Measurements from ENCODE around the gene PRODH.
"Not testable (repeated sequence)": the region's sequence is repeated elsewhere in the genome, so short reads cannot be mapped to it uniquely, and the experiment has no call there.

Gene PRODH

GRCh38 chr22:18978506-18978905, 42.4 kb upstream of the PRODH start:
- H3K4me3 ChIP-seq (ENCODE audit: low read depth, low read length): no peak overlapping the region
- TF ChIP-seq, protein P1, sequence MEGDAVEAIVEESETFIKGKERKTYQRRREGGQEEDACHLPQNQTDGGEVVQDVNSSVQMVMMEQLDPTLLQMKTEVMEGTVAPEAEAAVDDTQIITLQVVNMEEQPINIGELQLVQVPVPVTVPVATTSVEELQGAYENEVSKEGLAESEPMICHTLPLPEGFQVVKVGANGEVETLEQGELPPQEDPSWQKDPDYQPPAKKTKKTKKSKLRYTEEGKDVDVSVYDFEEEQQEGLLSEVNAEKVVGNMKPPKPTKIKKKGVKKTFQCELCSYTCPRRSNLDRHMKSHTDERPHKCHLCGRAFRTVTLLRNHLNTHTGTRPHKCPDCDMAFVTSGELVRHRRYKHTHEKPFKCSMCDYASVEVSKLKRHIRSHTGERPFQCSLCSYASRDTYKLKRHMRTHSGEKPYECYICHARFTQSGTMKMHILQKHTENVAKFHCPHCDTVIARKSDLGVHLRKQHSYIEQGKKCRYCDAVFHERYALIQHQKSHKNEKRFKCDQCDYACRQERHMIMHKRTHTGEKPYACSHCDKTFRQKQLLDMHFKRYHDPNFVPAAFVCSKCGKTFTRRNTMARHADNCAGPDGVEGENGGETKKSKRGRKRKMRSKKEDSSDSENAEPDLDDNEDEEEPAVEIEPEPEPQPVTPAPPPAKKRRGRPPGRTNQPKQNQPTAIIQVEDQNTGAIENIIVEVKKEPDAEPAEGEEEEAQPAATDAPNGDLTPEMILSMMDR (conservative IDR thresholded peaks at IDR 0.05; ENCODE audit: low read depth, low read length): no peak
- no peak for DNase-seq (ENCODE audit: low read depth)

GRCh38 chr22:18977824-18978425, 41.8 kb upstream of the PRODH start:
- TF ChIP-seq, protein P1 (conservative IDR thresholded peaks at IDR 0.05; ENCODE audit: low read depth, low read length): no peak
- no peak for DNase-seq (ENCODE audit: low read depth)
- no peak overlapping the region for H3K4me3 ChIP-seq (ENCODE audit: low read depth, low read length)

DNA sequence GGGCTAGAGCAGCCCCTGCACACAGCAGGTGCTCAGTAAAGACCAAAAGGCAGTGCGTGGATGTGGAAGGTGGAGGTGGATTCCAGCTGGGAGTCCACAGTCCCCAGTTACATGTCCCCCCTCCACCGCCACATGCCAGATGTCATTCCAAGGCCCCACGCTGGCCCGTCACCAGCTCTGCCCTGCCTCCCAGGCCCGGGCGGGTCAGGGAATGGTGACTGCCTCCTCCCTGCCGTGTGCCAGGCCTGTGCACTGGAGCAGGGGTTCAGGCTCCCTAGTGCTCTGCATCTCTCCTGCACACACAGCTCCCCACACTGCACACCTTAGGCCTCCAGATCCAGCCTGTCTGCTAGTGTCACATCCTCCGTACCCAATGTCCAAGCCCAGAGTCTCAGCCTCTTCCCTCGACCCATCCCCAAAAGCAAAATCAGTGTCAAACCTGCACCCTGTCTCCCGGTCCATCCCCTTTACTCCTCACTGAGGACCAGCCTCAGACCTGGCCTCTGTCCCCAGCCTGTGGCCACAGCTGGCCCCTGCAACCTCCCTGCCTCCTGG, 40.2 kb upstream of the PRODH start:
- H3K4me3 ChIP-seq (ENCODE audit: low read depth, low read length): no peak overlapping the region
- TF ChIP-seq, protein P1 (conservative IDR thresholded peaks at IDR 0.05; ENCODE audit: low read depth, low read length): no peak
- no peak for DNase-seq (ENCODE audit: low read depth)

- TF ChIP-seq, protein P1 (conservative IDR thresholded peaks at IDR 0.05; ENCODE audit: low read depth, low read length): no peak
- DNase-seq (ENCODE audit: low read depth): no peak
- no peak overlapping the region for H3K4me3 ChIP-seq (ENCODE audit: low read depth, low read length)
Observed at GRCh38 chr22:18975434-18976196, 39.5 kb upstream of the PRODH start.

DNA sequence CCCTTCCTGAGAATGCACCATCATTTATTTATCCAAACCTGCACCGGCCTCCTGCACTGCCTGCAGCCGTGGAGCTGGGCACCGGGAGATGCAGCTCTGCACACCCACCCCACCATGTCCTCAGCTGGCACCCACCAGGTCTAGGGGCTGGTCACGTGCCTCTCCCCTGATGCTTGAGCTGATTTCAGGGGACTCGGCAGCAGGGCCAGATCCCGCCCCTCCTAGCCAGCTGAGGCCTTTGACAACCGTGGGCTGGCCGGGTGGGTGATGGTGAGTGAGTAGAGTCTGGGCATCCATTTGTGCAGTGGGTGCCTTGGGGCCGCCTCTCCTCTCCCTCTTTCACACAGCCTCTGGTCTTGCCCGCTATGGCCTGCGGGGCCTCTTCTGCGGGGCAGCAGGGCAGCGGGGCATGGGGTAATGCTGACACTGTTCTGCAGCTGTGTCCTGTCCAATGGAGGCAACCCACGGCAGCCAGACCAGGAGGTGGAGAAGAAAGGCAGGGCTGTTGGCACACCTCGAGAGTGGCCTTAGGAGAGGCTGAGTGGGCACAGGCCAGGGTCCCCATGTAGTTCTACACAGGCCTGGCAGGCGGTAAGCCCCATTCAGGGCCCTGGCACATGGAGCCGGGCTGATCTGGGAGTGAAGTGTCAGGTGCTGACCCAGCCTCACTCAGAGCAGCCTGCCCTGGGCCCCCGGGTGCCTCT, 38.5 kb upstream of the PRODH start:
- no peak overlapping the region for H3K4me3 ChIP-seq (ENCODE audit: low read depth, low read length)
- TF ChIP-seq, protein P1 (conservative IDR thresholded peaks at IDR 0.05; ENCODE audit: low read depth, low read length): no peak
- DNase-seq (ENCODE audit: low read depth): no peak

DNA sequence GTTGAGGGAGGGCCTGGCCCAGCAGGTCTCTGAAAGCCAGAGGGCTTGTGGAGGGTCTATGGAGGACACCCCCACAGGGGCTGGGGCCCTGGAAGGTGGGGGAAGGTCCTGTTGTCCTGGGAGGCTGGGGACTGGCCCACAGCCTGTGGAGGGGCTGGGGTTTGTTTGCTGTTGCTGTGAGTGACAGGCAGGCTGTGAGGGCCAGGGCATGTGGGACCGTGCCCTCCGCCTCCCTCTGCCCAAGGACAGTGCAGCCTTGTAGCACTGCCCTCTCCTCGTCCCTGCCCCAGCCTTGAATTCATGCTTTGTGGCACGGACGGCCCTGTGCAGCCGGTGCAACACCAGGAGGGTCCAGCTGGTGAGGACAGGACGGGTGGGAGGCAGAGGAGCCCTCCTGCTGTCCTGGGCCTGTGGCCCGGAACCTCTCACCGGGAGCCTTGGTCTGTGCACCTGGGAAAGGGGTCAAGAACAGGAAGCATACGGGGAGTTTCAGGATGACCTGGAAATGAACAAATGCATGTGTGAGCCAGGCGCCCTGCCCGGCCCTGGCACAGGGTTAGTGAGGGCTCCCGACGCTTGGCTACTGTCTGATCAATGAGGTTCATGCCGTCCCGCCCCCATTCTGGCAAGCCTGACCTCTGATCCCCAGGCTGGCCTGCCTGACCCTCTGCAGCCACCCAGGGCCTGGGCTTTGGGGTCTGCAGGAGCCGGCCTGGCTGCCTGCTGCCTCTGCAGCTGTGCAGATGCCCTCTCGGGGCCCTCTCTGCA, 37.4 kb upstream of the PRODH start:
- H3K4me3 ChIP-seq (ENCODE audit: low read depth, low read length): no peak overlapping the region
- DNase-seq (ENCODE audit: low read depth): no peak
- TF ChIP-seq, protein P1 (conservative IDR thresholded peaks at IDR 0.05; ENCODE audit: low read depth, low read length): no peak

DNA sequence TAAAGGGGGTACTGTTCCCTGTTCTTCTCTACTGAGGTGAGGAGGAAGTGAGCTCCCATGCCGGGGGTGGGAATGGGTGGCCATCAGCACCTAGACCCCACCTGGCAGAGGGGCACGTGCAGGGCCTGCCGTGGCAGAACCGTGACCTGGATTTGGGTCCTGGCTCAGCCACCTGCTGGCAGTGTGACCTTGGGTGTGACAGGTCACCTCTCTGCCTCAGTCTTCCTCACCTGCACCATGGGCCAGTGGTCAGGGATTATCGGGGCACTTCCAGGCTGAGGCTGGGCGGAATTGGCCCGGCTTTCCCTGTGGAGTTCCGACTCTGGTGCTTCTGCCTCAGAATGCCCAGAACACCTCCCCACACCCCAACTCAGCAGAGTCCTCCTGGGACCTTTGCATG, 36.5 kb upstream of the PRODH start:
- DNase-seq (ENCODE audit: low read depth): not testable (repeated sequence)

GRCh38 chr22:18972029-18972428, 35.9 kb upstream of the PRODH start:
- H3K4me3 ChIP-seq (ENCODE audit: low read depth, low read length); DNase-seq (ENCODE audit: low read depth): not testable (repeated sequence)

More for the DNA sequence above, 36.5 kb upstream of the PRODH start:
- H3K4me3 ChIP-seq (ENCODE audit: low read depth, low read length): not testable (repeated sequence)
